K562 (cell line): ENCODE measurements around the gene TRNP1. TPM values are rescaled to one million over a fixed set of nuclear protein-coding genes. Genes with fewer than 3 reads are reported as not detected.

Experiments
- ADNP ChIP-seq: fragments of 200-800 bp; sonication (Bioruptor generic); IDR thresholded peaks from 2 replicates; pipeline ENCODE4 v1.6.1; 2016; ENCODE audit warnings: missing genetic modification characterization, missing compliant biosample characterization
- SP1 ChIP-seq: sonication (generic); formaldehyde crosslinking; IDR thresholded peaks from 2 replicates; pipeline ENCODE4 v1.8.1; 2022; ENCODE audit warnings: mild to moderate bottlenecking, missing genetic modification reagents
- TEAD4 ChIP-seq, 2 experiments: sonication (generic) in 1 of 2; formaldehyde crosslinking in 1 of 2; IDR thresholded peaks; 2 replicates each; pipeline versions ENCODE4 v1.6.1 to v1.8.0; 2012 to 2022; ENCODE audit warnings: borderline replicate concordance in 1 of 2, inconsistent platforms in 1 of 2, low read length in 1 of 2, mild to moderate bottlenecking in 1 of 2, missing genetic modification reagents in 1 of 2
- U2AF2 ChIP-seq: fragments of 200-400 bp; formaldehyde crosslinking; optimal IDR thresholded peaks from 2 replicates; pipeline ENCODE3; 2017; ENCODE audit warnings: low read depth, mild to moderate bottlenecking, low read length
- XRCC3 ChIP-seq: fragments of 450-650 bp; IDR thresholded peaks from 2 replicates; pipeline ENCODE4 v1.6.1; 2017; ENCODE audit warnings: mild to moderate bottlenecking, moderate library complexity
- ZNF311 ChIP-seq: fragments of 250-450 bp; sonication (Bioruptor Pico); IDR thresholded peaks from 2 replicates; pipeline ENCODE4 v1.4.0; 2020; ENCODE audit warnings: mild to moderate bottlenecking, moderate library complexity
- ZNF445 ChIP-seq: fragments of 250-450 bp; sonication (Bioruptor Pico); IDR thresholded peaks from 2 replicates; pipeline ENCODE4 v1.4.0; 2020; ENCODE audit warnings: low read depth, mild to moderate bottlenecking, moderate library complexity
- ZNF76 ChIP-seq: fragments of 250-450 bp; sonication (Bioruptor Pico); IDR thresholded peaks from 2 replicates; pipeline ENCODE4 v1.4.0; 2020; ENCODE audit warnings: mild to moderate bottlenecking, moderate library complexity, borderline replicate concordance
- ZNF830 ChIP-seq: fragments of 250-450 bp; sonication (Bioruptor Pico); IDR thresholded peaks from 2 replicates; pipeline ENCODE4 v1.5.0; 2021; ENCODE audit warnings: mild to moderate bottlenecking
- polyA plus RNA-seq, 8 experiments: library from polyadenylated mRNA; depleted of rRNA in 4 of 8; stranded (reverse) in 5 of 8; unstranded in 3 of 8; fragments of >200 nt; fragmentation: Nextera tagmentation in 2 of 8; fragmentation: Illumina TruSeq in 1 of 8; extraction: Ambion mirVana in 2 of 8; extraction: Trizol in 1 of 8; gene quantifications; 2 replicates each; pipeline versions ENCODE4 v1.2.1 to v1.2.3, GENCODE V29; 2011 to 2014; ENCODE audit warnings: inconsistent platforms in 1 of 8, missing spikeins in 1 of 8
- total RNA-seq, 7 experiments: library from RNA; depleted of rRNA in 6 of 7; stranded (reverse); fragments of >200 nt in 6 of 7; fragmentation: Illumina TruSeq in 2 of 7; extraction: Trizol in 2 of 7; gene quantifications; 2 replicates each; pipeline versions ENCODE4 v1.2.1 to v1.2.3, GENCODE V29; 2011 to 2021; ENCODE audit warnings: low replicate concordance in 1 of 7
- TF ChIP-seq, protein P1 (sequence below): sonication (generic); formaldehyde crosslinking; IDR thresholded peaks from 2 replicates; pipeline ENCODE4 v1.8.0; 2022; ENCODE audit warnings: mild to moderate bottlenecking, missing genetic modification reagents

Gene TRNP1
- total and polyA plus RNA-seq, 9 of the 15 experiments (the other 6 are each of a cell fraction or from before 2014, with no cell fraction given): 0.03 to 1.3 (median 0.95) TPM

DNA sequence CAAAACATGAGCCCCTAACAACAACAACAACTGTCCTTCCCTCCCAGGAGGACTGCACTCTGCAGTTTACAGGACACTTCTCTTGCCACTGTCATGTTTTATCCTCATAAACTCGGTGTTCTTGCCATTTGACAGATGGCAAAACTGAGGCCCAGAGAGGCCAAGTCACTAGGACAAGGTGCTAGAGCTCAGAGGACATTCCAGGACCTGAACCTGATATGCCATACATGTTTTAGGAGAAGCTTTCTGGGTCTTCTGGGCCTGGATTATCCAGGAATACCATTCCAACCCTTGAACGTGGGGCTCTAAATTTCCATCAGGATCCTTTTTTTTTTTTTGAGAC is 38.6 kb downstream of the TRNP1 start (continued):
- TF ChIP-seq U2AF2: no peak
- TF ChIP-seq SP1: no peak
- TF ChIP-seq XRCC3: no peak
- TF ChIP-seq ZNF76 (CRISPR knock-in tag): no peak
- TF ChIP-seq ZNF830 (CRISPR knock-in tag): no peak
- TF ChIP-seq ZNF445 (CRISPR knock-in tag): no peak
- no peak for TF ChIP-seq ZNF311 (CRISPR knock-in tag)
- TF ChIP-seq, protein P1, sequence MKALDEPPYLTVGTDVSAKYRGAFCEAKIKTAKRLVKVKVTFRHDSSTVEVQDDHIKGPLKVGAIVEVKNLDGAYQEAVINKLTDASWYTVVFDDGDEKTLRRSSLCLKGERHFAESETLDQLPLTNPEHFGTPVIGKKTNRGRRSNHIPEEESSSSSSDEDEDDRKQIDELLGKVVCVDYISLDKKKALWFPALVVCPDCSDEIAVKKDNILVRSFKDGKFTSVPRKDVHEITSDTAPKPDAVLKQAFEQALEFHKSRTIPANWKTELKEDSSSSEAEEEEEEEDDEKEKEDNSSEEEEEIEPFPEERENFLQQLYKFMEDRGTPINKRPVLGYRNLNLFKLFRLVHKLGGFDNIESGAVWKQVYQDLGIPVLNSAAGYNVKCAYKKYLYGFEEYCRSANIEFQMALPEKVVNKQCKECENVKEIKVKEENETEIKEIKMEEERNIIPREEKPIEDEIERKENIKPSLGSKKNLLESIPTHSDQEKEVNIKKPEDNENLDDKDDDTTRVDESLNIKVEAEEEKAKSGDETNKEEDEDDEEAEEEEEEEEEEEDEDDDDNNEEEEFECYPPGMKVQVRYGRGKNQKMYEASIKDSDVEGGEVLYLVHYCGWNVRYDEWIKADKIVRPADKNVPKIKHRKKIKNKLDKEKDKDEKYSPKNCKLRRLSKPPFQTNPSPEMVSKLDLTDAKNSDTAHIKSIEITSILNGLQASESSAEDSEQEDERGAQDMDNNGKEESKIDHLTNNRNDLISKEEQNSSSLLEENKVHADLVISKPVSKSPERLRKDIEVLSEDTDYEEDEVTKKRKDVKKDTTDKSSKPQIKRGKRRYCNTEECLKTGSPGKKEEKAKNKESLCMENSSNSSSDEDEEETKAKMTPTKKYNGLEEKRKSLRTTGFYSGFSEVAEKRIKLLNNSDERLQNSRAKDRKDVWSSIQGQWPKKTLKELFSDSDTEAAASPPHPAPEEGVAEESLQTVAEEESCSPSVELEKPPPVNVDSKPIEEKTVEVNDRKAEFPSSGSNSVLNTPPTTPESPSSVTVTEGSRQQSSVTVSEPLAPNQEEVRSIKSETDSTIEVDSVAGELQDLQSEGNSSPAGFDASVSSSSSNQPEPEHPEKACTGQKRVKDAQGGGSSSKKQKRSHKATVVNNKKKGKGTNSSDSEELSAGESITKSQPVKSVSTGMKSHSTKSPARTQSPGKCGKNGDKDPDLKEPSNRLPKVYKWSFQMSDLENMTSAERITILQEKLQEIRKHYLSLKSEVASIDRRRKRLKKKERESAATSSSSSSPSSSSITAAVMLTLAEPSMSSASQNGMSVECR (CRISPR knock-in tag): no peak
- peak; percentile 89 for TF ChIP-seq ADNP (tag)
- TF ChIP-seq TEAD4 (IDR thresholded peaks at IDR 0.05; ENCODE audit: low read length): no peak
- TF ChIP-seq TEAD4 (CRISPR knock-in tag; IDR thresholded peaks at IDR 0.05; ENCODE audit: borderline replicate concordance): no peak
- TF ChIP-seq, all 486 proteins: peak for 9
